A549 (cell line): Measurements from ENCODE around the gene ADAM12. TPM values are rescaled to one million over a fixed set of nuclear protein-coding genes. Genes with fewer than 3 reads are reported as not detected.
A peak's percentile ranks its signal among the peaks of the same experiment; 100 is the strongest.

Experiments used
- ATAC-seq, 2 experiments: fragments of 200-7000 bp in 1 of 2; fragments of >200 bp in 1 of 2; cut with Nextera tagmentation in 1 of 2; cut with Tn5 transposase in 1 of 2; 3 replicates each; pipeline versions ENCODE4 v1.8.0 to v1.9.1; 2018 to 2020; ENCODE audit warnings: mild to moderate bottlenecking in 1 of 2, moderate library complexity in 1 of 2
- CTCF ChIA-PET: fragments of 300-600 bp; sonication (Branson Sonifier 250); formaldehyde crosslinking; extraction: SDS; loops from one replicate; lab custom pipeline; 2021; ENCODE audit warnings: antibody characterized with exemption, inconsistent platforms; lab: Yijun Ruan, JAX
- POLR2A ChIA-PET: fragments of 350-600 bp; formaldehyde crosslinking; extraction: SDS; loops from one replicate; lab custom pipeline; 2021; ENCODE audit warnings: antibody characterized with exemption, inconsistent platforms; lab: Yijun Ruan, JAX
- DNase-seq, 2 experiments: peaks; one replicate each; pipeline versions ENCODE4 v3.0.0 to v3.0.0-alpha.2; 2011 to 2016; ENCODE audit warnings: low read depth in 1 of 2, low spot score in 1 of 2
- FAIRE-seq: peaks from 2 replicates; lab custom pipeline; 2011; peaks lifted over from hg19 to GRCh38; lab: Jason Lieb, UNC
- H3K27ac ChIP-seq, 2 experiments: fragments of >200 bp; sonication (Bioruptor Twin); formaldehyde crosslinking; 3 replicates each; pipeline ENCODE4 v1.5.1; 2016 to 2017
- H3K4me1 ChIP-seq: fragments of >200 bp; sonication (Bioruptor Twin); formaldehyde crosslinking; 3 replicates; pipeline ENCODE4 v1.6.1; 2016
- H3K4me2 ChIP-seq: fragments of >200 bp; sonication (Bioruptor Twin); formaldehyde crosslinking; 3 replicates; pipeline ENCODE4 v1.6.1; 2016
- H3K4me3 ChIP-seq: fragments of >200 bp; sonication (Bioruptor Twin); formaldehyde crosslinking; 3 replicates; pipeline ENCODE4 v1.5.1; 2016
- H3K9me3 ChIP-seq: fragments of >200 bp; sonication (Bioruptor Twin); formaldehyde crosslinking; 3 replicates; pipeline ENCODE4 v1.6.1; 2016
- BHLHE40 ChIP-seq: IDR thresholded peaks from 2 replicates; pipeline ENCODE4 v1.6.1; 2012; ENCODE audit warnings: low read depth, low read length, inconsistent platforms
- CEBPB ChIP-seq, 2 experiments: fragments of >200 bp in 1 of 2; sonication (Bioruptor Twin) in 1 of 2; formaldehyde crosslinking in 1 of 2; IDR thresholded peaks; 2 replicates each; pipeline ENCODE4 v1.6.1; 2012 to 2016
- EHF ChIP-seq: fragments of 250-450 bp; sonication (Bioruptor Pico); IDR thresholded peaks from 2 replicates; pipeline ENCODE4 v1.5.0; 2020; ENCODE audit warnings: mild to moderate bottlenecking
- EHMT2 ChIP-seq: fragments of 200-600 bp; sonication (generic); IDR thresholded peaks from 2 replicates; pipeline ENCODE4 v1.6.1; 2016; ENCODE audit warnings: antibody characterized with exemption, low read depth, mild to moderate bottlenecking, moderate library complexity
- EP300 ChIP-seq, 2 experiments: fragments of >200 bp; sonication (Bioruptor Twin); formaldehyde crosslinking; IDR thresholded peaks; 2 replicates in 1 of 2; 3 replicates in 1 of 2; pipeline ENCODE4 v1.6.1; 2016 to 2017
- ESRRA ChIP-seq: fragments of 150-350 bp; IDR thresholded peaks from 2 replicates; pipeline ENCODE4 v1.6.1; 2014; ENCODE audit warnings: mild to moderate bottlenecking, low read length, borderline replicate concordance
- FOSL2 ChIP-seq, 2 experiments: fragments of 450-650 bp in 1 of 2; fragments of >200 bp in 1 of 2; sonication (Bioruptor Twin) in 1 of 2; formaldehyde crosslinking; IDR thresholded peaks; 2 replicates each; pipeline versions ENCODE4 v1.5.0 to v1.6.1; 2016 to 2020; ENCODE audit warnings: mild to moderate bottlenecking in 1 of 2, moderate library complexity in 1 of 2
- FOXS1 ChIP-seq: fragments of 250-450 bp; sonication (Bioruptor Pico); IDR thresholded peaks from 2 replicates; pipeline ENCODE4 v1.5.0; 2020; ENCODE audit warnings: mild to moderate bottlenecking, moderate library complexity
- HDAC2 ChIP-seq: fragments of 200-600 bp; sonication (generic); IDR thresholded peaks from 2 replicates; pipeline ENCODE4 v1.6.1; 2016
- HMGXB4 ChIP-seq: fragments of 250-450 bp; sonication (Bioruptor Pico); IDR thresholded peaks from 2 replicates; pipeline ENCODE4 v1.5.0; 2021; ENCODE audit warnings: mild to moderate bottlenecking, moderate library complexity, borderline replicate concordance
- HOXA7 ChIP-seq: fragments of 250-450 bp; sonication (Bioruptor Pico); IDR thresholded peaks from 2 replicates; pipeline ENCODE4 v1.5.0; 2020; ENCODE audit warnings: mild to moderate bottlenecking, moderate library complexity
- MAFK ChIP-seq: fragments of 450-650 bp; IDR thresholded peaks from 2 replicates; pipeline ENCODE4 v1.6.1; 2014; ENCODE audit not compliant: partially characterized antibody
- NPAS2 ChIP-seq: fragments of 250-450 bp; sonication (Bioruptor Pico); IDR thresholded peaks from 2 replicates; pipeline ENCODE4 v1.8.0; 2022; ENCODE audit warnings: mild to moderate bottlenecking, moderate library complexity, borderline replicate concordance
- PHF8 ChIP-seq: fragments of 200-600 bp; sonication (generic); IDR thresholded peaks from 2 replicates; pipeline ENCODE4 v1.6.1; 2016; ENCODE audit warnings: low read depth, mild to moderate bottlenecking, antibody characterized with exemption, moderate library complexity, borderline replicate concordance
- POLR2AphosphoS2 ChIP-seq: conservative IDR thresholded peaks from 2 replicates; pipeline ENCODE4 v1.6.1; 2012; ENCODE audit warnings: low read length, improper control_type of control experiment, inconsistent platforms
- RAD21 ChIP-seq, 2 experiments: fragments of >200 bp in 1 of 2; sonication (Bioruptor Twin) in 1 of 2; formaldehyde crosslinking in 1 of 2; IDR thresholded peaks in 1 of 2; conservative IDR thresholded peaks in 1 of 2; 2 replicates in 1 of 2; 3 replicates in 1 of 2; pipeline ENCODE4 v1.6.1; 2012 to 2018; ENCODE audit warnings: inconsistent platforms in 1 of 2
- RFX5 ChIP-seq: fragments of 450-650 bp; IDR thresholded peaks from 2 replicates; pipeline ENCODE4 v1.7.1; 2014; ENCODE audit warnings: antibody characterized with exemption, mild to moderate bottlenecking, moderate library complexity
- TP53 ChIP-seq: fragments of 250-450 bp; sonication (Bioruptor Pico); IDR thresholded peaks from 2 replicates; pipeline ENCODE4 v1.5.0; 2021; ENCODE audit warnings: mild to moderate bottlenecking, moderate library complexity
- ZNF302 ChIP-seq: fragments of 250-450 bp; sonication (Bioruptor Pico); IDR thresholded peaks from 2 replicates; pipeline ENCODE4 v1.9.0; 2021; ENCODE audit warnings: inconsistent platforms, mild to moderate bottlenecking, moderate library complexity
- polyA plus RNA-seq, 4 experiments: library from polyadenylated mRNA; depleted of rRNA in 3 of 4; stranded (reverse); fragments of >200 nt; fragmentation: RNase III in 1 of 4; extraction: RNeasy Plus Mini Kit Qiagen cat#74134 plus additional on column Dnase treatment in 1 of 4; gene quantifications; 2 replicates in 3 of 4; 3 replicates in 1 of 4; pipeline ENCODE4 v1.2.3, GENCODE V29; 2011 to 2017
- TF ChIP-seq, protein P1 (sequence below): IDR thresholded peaks from 2 replicates; pipeline ENCODE4 v1.6.1; 2012
- TF ChIP-seq, protein P2 (sequence below): fragments of >200 bp; sonication (Bioruptor Twin); formaldehyde crosslinking; IDR thresholded peaks from 3 replicates; pipeline ENCODE4 v1.6.1; 2016

Gene ADAM12
- polyA plus RNA-seq, 2 of the 4 experiments (the other 2 are of a cell fraction) = 1.6 to 4.8 TPM

DNA sequence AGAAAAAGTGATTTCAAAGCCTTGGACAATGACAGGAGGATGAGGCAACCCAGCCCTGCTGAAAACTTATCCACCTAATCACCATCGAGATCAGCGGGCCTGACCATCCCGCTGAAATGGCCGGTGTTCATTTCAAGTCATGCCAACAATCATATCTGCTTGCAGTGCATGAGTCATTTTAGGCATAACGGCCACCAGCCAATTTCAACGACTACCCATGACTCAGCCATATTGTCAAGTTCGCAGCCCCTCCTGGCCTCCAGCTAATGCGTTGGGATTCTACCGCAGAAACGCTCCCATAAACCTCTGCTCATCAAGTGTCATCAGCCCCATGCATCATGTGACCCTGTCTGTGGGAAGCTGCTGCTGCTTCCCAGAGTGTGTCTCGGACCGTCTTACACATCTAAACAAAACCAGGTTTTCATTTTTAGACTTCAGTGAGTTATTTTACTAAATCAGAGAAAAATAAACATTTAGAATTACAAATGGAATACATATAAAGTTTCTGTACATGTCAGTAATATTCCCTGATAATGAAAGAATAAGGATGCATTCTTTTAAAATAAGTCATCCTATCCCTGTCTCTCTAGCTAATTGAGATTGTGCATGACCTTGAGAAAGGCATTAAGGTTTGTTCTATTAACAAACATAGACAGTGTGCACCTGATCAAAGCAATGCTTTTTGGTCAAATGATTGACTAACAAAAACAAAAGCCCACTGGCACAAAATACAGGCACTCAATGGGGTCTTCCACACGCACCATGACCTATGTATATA is 188.9 kb downstream of the ADAM12 start (continued):
- TF ChIP-seq, protein P1, sequence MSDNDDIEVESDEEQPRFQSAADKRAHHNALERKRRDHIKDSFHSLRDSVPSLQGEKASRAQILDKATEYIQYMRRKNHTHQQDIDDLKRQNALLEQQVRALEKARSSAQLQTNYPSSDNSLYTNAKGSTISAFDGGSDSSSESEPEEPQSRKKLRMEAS = peak; percentile 79
- TF ChIP-seq TP53 (CRISPR knock-in tag) (no peak), RFX5 (no peak), BHLHE40 (no peak), POLR2AphosphoS2 (no peak), RAD21 (conservative IDR thresholded peaks at IDR 0.05 in 1 of 2, IDR thresholded peaks at IDR 0.05 in 1 of 2) (0 out of 5 replicates have a peak, but pooled peaks have one; percentile 6 to 34), FOSL2 (IDR thresholded peaks at IDR 0.05) (peak; percentile 82), FOSL2 (CRISPR knock-in tag; IDR thresholded peaks at IDR 0.05) (peak; percentile 94), HMGXB4 (CRISPR knock-in tag) (no peak), HDAC2 (no peak), CEBPB (IDR thresholded peaks at IDR 0.05) (peak in 1 of 2 experiments; percentile 74; a peak in 2 of 4 replicates)

- POLR2A ChIA-PET = no interaction called here
- peak overlapping the region; percentile 59 to 80 for H3K27ac ChIP-seq
- no peak for DNase-seq
- CTCF ChIA-PET = interaction anchor here (0.6 to 1.9 kb wide), 4 partner anchors 188 to 381 kb away, joined by 3 to 5 read pairs (median 4); no protein-coding TSS in a partner anchor
- H3K4me3 ChIP-seq = no peak overlapping the region
- peaks cover 16% of the 10 kb centered on the region for H3K4me1 ChIP-seq
- no peak for FAIRE-seq
- ATAC-seq = no peak
- TF ChIP-seq TP53 (CRISPR knock-in tag) (no peak), ZNF302 (no peak), RFX5 (no peak), EP300 (IDR thresholded peaks at IDR 0.05) (no peak), HOXA7 (CRISPR knock-in tag) (no peak), EHF (CRISPR knock-in tag) (no peak), NPAS2 (CRISPR knock-in tag) (no peak), PHF8 (no peak), FOXS1 (no peak), CEBPB (IDR thresholded peaks at IDR 0.05) (no peak), EHMT2 (no peak), ESRRA (no peak), MAFK (no peak)
- TF ChIP-seq, protein P2, sequence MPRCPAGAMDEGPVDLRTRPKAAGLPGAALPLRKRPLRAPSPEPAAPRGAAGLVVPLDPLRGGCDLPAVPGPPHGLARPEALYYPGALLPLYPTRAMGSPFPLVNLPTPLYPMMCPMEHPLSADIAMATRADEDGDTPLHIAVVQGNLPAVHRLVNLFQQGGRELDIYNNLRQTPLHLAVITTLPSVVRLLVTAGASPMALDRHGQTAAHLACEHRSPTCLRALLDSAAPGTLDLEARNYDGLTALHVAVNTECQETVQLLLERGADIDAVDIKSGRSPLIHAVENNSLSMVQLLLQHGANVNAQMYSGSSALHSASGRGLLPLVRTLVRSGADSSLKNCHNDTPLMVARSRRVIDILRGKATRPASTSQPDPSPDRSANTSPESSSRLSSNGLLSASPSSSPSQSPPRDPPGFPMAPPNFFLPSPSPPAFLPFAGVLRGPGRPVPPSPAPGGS = no peak
- TF ChIP-seq, protein P1 = no peak
- peak overlapping the region; percentile 52 for H3K4me2 ChIP-seq
- H3K9me3 ChIP-seq = 0 out of 3 replicates have a peak, but pooled peaks cover 2% of the 10 kb centered on the region
Measured at GRCh38 chr10:126198681-126199080, 189.6 kb downstream of the ADAM12 start.
